ENCODE results near the gene SPSB2.

DNA sequence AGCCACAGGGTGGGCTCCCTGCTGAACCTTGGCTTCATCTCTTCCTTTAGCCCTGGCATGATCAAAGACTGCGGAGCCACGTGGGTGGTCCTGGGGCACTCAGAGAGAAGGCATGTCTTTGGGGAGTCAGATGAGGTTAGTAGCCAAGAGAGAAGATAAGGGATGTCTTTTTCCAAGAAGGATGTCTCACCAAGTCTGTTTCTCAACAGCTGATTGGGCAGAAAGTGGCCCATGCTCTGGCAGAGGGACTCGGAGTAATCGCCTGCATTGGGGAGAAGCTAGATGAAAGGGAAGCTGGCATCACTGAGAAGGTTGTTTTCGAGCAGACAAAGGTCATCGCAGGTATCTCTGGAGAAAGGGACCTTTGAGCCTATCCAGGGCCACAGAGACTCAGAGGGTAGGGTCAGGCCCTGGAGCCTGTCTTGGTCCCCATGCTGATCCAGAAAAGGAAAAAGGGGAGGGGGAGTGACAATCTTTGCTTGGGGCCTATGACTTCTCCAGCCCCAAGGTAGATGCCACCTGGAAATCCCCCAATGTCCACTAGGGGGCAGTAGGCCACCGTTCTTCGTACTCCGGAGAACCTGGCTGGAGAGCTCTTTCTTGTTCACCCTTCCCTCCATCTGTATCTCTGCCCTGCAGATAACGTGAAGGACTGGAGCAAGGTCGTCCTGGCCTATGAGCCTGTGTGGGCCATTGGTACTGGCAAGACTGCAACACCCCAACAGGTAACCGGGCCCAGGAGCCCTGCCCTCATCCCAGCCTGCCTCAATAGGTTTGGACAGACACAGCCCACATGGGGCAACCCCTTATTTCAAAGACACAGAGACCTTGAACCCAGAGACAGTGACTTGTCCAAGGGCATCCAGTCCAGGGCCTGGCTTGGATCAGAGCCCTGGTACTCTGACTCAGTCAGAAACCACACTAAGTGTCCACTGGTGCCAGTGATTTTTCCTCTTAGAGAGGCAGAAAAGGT lies 3.8 kb downstream of the SPSB2 start:
- TF ChIP-seq, protein P1, sequence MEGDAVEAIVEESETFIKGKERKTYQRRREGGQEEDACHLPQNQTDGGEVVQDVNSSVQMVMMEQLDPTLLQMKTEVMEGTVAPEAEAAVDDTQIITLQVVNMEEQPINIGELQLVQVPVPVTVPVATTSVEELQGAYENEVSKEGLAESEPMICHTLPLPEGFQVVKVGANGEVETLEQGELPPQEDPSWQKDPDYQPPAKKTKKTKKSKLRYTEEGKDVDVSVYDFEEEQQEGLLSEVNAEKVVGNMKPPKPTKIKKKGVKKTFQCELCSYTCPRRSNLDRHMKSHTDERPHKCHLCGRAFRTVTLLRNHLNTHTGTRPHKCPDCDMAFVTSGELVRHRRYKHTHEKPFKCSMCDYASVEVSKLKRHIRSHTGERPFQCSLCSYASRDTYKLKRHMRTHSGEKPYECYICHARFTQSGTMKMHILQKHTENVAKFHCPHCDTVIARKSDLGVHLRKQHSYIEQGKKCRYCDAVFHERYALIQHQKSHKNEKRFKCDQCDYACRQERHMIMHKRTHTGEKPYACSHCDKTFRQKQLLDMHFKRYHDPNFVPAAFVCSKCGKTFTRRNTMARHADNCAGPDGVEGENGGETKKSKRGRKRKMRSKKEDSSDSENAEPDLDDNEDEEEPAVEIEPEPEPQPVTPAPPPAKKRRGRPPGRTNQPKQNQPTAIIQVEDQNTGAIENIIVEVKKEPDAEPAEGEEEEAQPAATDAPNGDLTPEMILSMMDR (IDR thresholded peaks at IDR 0.05; ENCODE audit: low read depth, low read length, poor library complexity, severe bottlenecking), result peak; percentile 83
- TF ChIP-seq EZH2phosphoT487 (IDR thresholded peaks at IDR 0.05; ENCODE audit: borderline replicate concordance, low read length), result no peak
